Small intestine (tissue), 7 donors: ENCODE results near the gene HAUS8. TPM values are rescaled to one million over a fixed set of nuclear protein-coding genes. Genes with fewer than 3 reads are reported as not detected.
"Not testable (repeated sequence)": the region's sequence is repeated elsewhere in the genome, so short reads cannot be mapped to it uniquely, and the experiment has no call there.

Experiments
- DNase-seq, 2 donors: peaks; one replicate each; pipeline versions ENCODE4 v3.0.0 to v3.0.0-alpha.2; 2013
- FAIRE-seq: peaks from 2 replicates; lab custom pipeline; 2012; peaks lifted over from hg19 to GRCh38; lab: Jason Lieb, UNC
- H3K27ac ChIP-seq, 3 donors: one replicate each; pipeline ENCODE4 v1.5.1; 2013; ENCODE audit warnings: low read length in 2 of 3, mild to moderate bottlenecking in 2 of 3, control low read depth in 1 of 3, inconsistent platforms in 1 of 3, low read depth in 1 of 3, moderate library complexity in 1 of 3
- H3K27me3 ChIP-seq, 3 donors: one replicate each; pipeline ENCODE4 v1.6.1; 2013; ENCODE audit warnings: low read length in 3 of 3, inconsistent platforms in 1 of 3; ENCODE audit not compliant: control insufficient read depth in 3 of 3, insufficient read depth in 3 of 3
- H3K36me3 ChIP-seq, 3 donors: one replicate each; pipeline ENCODE4 v1.6.1; 2013; ENCODE audit warnings: low read length in 3 of 3, inconsistent platforms in 1 of 3, low read depth in 1 of 3, mild to moderate bottlenecking in 1 of 3, moderate library complexity in 1 of 3; ENCODE audit not compliant: control insufficient read depth in 3 of 3, insufficient read depth in 2 of 3
- H3K4me1 ChIP-seq, 3 donors: one replicate each; pipeline ENCODE4 v1.6.1; 2013; ENCODE audit warnings: low read length in 2 of 3, inconsistent platforms in 1 of 3, low read depth in 1 of 3, mild to moderate bottlenecking in 1 of 3, moderate library complexity in 1 of 3; ENCODE audit not compliant: control insufficient read depth in 3 of 3, insufficient read depth in 2 of 3
- H3K4me3 ChIP-seq, 3 donors: one replicate each; pipeline ENCODE4 v1.5.1; 2013; ENCODE audit warnings: low read length in 3 of 3, control low read depth in 1 of 3, inconsistent platforms in 1 of 3, low read depth in 1 of 3, mild to moderate bottlenecking in 1 of 3, moderate library complexity in 1 of 3
- H3K9me3 ChIP-seq, 2 donors: one replicate each; pipeline ENCODE4 v1.6.1; 2013; ENCODE audit warnings: low read depth in 1 of 2, low read length in 1 of 2; ENCODE audit not compliant: control insufficient read depth in 2 of 2, insufficient read depth in 1 of 2
- WGBS, 3 donors: extraction: QIAGEN DNeasy Blood & Tissue Kit; methylation state at CpG; one replicate each; pipeline ENCODE4 v1.1.7; 2013; 5-methylcytosine and 5-hydroxymethylcytosine counted together
- polyA plus RNA-seq, 4 donors: library from polyadenylated mRNA; stranded (reverse) in 3 of 4; unstranded in 1 of 4; fragments of 200-250 nt in 3 of 4; fragments of 120-200 nt in 1 of 4; gene quantifications; one replicate each; pipeline versions ENCODE4 v1.2.1 to v1.2.3, GENCODE V29; 2013
- donor health status: healthy with polysubstance abuse.
- donor health status: control.
- donor health status: control.
- donor health status: Bipolar disorder and iron deficiency.
- donor health status: healthy.

Gene HAUS8
- polyA plus RNA-seq, 4 donors = 7.4 to 16.5 (median 13.2) TPM

DNA sequence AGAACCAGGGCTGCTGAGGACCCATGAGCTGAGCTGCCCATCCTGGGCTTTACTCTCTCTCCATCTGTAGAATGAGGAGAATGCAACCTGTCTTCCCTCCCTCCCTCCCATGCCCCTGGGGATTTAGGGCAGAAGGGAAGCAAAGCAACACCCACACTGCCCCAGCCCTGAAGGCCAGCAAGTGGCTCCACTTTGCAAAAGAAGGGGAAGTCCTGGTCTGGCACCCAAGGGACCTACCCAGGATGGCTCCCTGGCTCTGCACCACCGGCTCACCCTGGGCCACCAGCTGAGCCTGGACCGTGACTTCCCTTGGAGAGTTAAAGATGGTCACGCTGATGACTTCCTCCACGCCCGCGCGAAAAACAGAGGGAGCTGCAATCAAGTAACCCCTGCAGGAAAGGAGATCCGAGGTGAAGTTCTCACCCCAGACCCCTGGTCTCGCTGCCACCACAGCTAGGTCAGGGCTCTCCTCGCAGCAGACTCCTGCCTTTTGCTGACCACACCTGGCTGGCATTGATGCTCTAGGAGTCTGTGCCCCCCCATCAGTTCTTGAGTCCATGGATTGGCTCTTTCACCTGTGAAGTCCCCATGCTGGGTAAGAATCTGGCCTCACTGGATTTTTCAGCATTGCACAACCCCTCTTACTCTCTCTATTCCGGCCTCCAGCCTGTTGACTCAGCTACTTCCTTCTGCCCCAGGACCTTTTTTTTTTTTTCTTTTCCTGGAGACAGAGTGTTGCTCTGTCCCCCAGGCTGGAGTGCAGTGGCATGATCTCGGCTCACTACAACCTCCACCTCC is 53.3 kb downstream of the HAUS8 start:
- Histone ChIP-seq H3K27ac (no peak overlapping the region), H3K27me3 (peaks cover 5 to 19% (median 17%) of the 10 kb centered on the region in 3 donors), H3K9me3 (peaks cover 0 to 24% of the 10 kb centered on the region in 2 donors), H3K36me3 (no peaks in the 10 kb centered on the region), H3K4me3 (no peak overlapping the region), H3K4me1 (no peaks in the 10 kb centered on the region)
- no peak for DNase-seq
- FAIRE-seq = no peak
- 72 to 92% (median 81%) methylated on average over 6 to 12 of the region's 12 CpGs for WGBS, 3 donors

DNA sequence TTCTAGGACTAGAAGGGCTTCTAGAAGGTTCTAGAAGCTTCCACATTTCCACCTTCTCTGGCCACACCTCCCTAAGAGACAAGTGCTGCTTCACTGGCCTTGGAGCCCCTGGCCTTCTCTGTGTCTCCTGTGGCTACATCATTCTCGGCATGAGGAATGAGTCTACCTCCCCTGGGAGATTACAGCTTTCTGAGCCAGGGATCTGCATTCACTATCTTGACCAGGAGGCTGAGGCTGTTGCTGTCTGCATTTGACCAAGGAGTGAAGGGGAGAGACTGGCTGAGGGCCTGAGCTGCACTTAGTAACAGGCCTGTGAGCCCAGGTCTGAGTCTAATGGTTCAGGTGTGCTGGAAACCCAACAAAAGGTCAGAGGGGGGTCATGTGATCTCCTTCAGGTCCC is 53.9 kb downstream of the HAUS8 start:
- Histone ChIP-seq H3K36me3 (no peaks in the 10 kb centered on the region), H3K27me3 (peaks cover 4 to 18% (median 17%) of the 10 kb centered on the region in 3 donors)
- FAIRE-seq = no peak

DNA sequence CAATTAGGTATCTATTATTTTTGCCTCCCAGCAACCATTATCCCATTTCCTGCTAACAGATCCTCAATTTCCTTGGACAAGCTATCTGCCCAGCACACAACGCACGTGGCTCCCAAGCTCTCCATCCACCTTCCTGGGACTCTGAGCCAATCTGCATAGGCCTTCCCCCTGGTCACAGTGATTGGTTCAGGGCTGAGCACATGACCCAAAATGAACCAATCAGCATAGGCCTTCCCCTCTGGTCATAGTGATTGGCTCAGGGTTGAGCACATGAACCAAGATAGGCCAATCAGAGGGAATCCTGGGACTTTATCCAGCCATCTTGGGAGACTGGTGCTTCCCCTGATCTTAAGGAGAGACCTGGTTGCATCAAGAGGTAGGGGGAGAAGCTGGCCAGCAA is 54.4 kb downstream of the HAUS8 start:
- FAIRE-seq = no peak
- H3K27me3 ChIP-seq = peaks cover 0 to 14% (median 13%) of the 10 kb centered on the region in 3 donors
- H3K36me3 ChIP-seq = no peaks in the 10 kb centered on the region
- H3K4me1 ChIP-seq = no peaks in the 10 kb centered on the region
- no peak overlapping the region for H3K27ac ChIP-seq
- no peak for DNase-seq
- H3K9me3 ChIP-seq = peaks cover 0 to 24% of the 10 kb centered on the region in 2 donors
- 85 to 88% (median 86%) methylated on average over 2 of the region's 2 CpGs for WGBS, 3 donors
- no peak overlapping the region for H3K4me3 ChIP-seq

More for the DNA sequence above, 53.9 kb downstream of the HAUS8 start:
- WGBS, 3 donors = 84 to 92% (median 89%) methylated on average over 1 of the region's 1 CpG
- no peaks in the 10 kb centered on the region for H3K4me1 ChIP-seq
- H3K9me3 ChIP-seq = peaks cover 0 to 24% of the 10 kb centered on the region in 2 donors
- no peak overlapping the region for H3K4me3 ChIP-seq
- DNase-seq = no peak
- H3K27ac ChIP-seq = no peak overlapping the region

DNA sequence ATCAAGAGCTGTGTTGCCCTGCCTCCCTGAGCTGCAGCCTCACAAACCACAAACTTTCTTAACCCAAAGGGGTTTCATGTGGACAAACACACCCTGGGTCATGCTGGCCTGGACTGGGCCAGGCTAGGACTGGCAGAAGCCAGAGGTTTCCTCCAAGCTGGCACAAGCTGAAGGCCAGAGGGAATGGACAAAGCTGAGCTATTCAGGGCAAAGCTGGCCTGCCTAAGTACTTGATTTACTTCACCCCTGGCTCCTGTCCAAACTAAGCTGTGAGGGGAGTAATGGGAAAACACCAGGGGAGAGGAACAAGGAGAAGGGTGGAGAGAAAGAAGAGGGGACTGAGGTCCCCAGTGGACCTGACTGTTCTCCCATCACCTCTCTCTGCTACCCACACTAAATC is 54.9 kb downstream of the HAUS8 start:
- H3K4me1 ChIP-seq = no peaks in the 10 kb centered on the region
- no peak for DNase-seq
- H3K27me3 ChIP-seq = peaks cover 0 to 14% (median 9%) of the 10 kb centered on the region in 3 donors
- H3K4me3 ChIP-seq = no peak overlapping the region
- H3K36me3 ChIP-seq = no peaks in the 10 kb centered on the region
- no peak overlapping the region for H3K27ac ChIP-seq
- no peak for FAIRE-seq
- H3K9me3 ChIP-seq = peaks cover 0 to 24% of the 10 kb centered on the region in 2 donors

DNA sequence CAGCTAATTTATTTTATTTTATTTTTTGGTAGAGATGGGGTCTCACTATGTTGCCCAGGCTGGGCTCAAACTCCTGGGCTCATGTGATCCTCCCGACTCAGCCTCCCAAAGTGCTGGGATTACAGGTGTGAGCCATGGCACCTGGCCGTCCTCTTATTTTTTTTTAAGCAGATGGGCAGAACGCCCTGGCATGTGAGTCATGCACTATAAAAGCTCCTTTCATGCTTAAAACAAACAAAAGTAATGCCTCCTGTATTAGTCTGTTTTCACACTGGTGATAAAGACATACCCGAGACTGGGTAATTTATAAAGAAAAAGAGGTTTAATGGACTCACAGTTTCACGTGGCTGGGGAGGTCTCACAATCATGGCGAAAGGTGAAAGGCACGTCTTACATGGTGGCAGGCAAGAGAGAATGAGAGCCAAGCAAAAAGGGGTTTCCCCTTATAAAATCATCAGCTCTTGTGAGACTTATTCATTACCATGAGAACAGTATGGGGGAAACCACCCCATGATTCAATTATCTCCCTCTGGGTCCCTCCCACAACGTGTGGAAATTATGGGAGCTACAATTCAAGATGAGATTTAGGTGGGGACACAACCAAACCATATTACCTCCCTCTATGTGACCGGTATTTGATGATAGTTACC is 60.9 kb downstream of the HAUS8 start:
- H3K36me3 ChIP-seq, H3K9me3 ChIP-seq, H3K4me3 ChIP-seq, H3K27me3 ChIP-seq, H3K4me1 ChIP-seq, FAIRE-seq, H3K27ac ChIP-seq, DNase-seq: not testable (repeated sequence)
- WGBS, 3 donors = 30 to 60% (median 42%) methylated on average over 9 of the region's 9 CpGs

DNA sequence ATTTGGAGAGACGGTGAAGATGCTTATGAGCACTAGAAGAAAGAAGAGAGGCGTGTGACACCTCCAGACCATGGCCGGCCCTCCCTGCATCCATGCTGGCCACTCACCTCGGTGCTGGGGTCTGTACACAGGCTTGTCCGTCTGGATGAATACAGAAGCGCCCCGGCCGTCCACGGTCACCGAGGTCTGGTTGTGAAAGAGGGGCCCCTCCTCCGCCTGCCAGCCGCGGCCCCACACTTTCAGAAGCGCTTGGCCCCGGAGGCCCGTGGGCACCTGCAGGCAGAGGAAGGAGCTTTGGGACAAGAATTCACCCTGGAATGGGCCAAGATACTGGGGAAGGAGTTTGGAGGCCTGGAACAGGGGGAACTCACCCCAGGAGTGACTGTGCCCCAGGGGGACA is 63.8 kb downstream of the HAUS8 start:
- Histone ChIP-seq H3K36me3 (no peaks in the 10 kb centered on the region), H3K27me3 (peaks cover 0 to 2% (median 0%) of the 10 kb centered on the region in 3 donors), H3K4me1 (no peaks in the 10 kb centered on the region), H3K27ac (no peak overlapping the region), H3K9me3 (peaks cover 0 to 2% of the 10 kb centered on the region in 2 donors), H3K4me3 (no peak overlapping the region)
- DNase-seq (no peak), FAIRE-seq (no peak)
- 88 to 90% (median 88%) methylated on average over 16 of the region's 16 CpGs for WGBS, 3 donors

DNA sequence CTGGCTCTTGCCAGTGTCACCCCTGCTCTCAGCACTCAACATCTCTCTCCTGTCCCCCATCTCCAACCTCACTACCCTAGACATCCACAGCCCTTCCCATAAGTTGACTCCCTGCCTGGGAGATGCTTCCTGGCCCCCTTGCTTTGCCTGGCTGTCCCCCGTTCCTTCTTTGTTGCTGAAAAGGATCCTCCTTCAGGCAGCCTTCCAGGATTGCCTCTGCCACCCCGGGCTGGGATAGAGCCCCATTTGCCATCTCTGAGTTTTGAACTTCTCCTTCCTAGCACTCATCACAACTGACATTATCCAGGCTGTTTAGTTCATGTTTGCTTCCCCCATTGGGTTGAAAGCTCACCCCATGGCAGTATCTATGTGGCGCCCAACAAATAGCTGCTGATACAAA is 68.7 kb downstream of the HAUS8 start:
- FAIRE-seq = no peak
- Histone ChIP-seq H3K27ac (no peak overlapping the region), H3K4me3 (no peak overlapping the region), H3K4me1 (no peaks in the 10 kb centered on the region), H3K9me3 (peaks cover 0 to 2% of the 10 kb centered on the region in 2 donors), H3K27me3 (no peaks in the 10 kb centered on the region), H3K36me3 (no peaks in the 10 kb centered on the region)
- 79 to 88% (median 85%) methylated on average over 3 of the region's 3 CpGs for WGBS, 3 donors
- DNase-seq = no peak

DNA sequence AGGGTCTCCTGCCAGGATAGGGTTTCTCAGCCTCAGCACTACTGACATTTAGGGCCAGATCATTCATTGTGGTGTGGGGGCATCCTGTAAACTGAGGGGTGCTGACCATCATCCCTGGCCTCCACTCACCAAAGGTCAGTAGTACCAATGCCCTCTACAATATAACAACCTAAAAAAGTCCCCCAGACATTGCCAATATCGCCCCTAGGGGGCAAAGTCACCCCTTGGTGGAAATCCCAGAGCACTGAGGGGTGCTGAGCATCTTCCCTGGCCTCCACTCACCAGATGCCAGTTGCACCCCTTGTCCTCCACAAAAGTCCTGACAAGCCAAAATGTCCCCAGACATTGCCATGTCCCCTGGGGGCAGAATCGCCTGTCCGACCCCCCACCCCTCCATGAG is 70.3 kb downstream of the HAUS8 start:
- Histone ChIP-seq H3K27ac (no peak overlapping the region), H3K4me1 (no peaks in the 10 kb centered on the region), H3K36me3 (no peaks in the 10 kb centered on the region), H3K9me3 (no peaks in the 10 kb centered on the region), H3K4me3 (no peak overlapping the region), H3K27me3 (no peaks in the 10 kb centered on the region)
- 62 to 75% (median 69%) methylated on average over 3 of the region's 3 CpGs for WGBS, 3 donors
- DNase-seq (no peak), FAIRE-seq (no peak)
